ENCODE results near the gene SLC9A9. TPM values are rescaled to one million over a fixed set of nuclear protein-coding genes. Genes with fewer than 3 reads are reported as not detected.

Gene SLC9A9
- total RNA-seq, 4 donors from 2014 or later: 2.1 to 40.4 (median 7.2) TPM

DNA sequence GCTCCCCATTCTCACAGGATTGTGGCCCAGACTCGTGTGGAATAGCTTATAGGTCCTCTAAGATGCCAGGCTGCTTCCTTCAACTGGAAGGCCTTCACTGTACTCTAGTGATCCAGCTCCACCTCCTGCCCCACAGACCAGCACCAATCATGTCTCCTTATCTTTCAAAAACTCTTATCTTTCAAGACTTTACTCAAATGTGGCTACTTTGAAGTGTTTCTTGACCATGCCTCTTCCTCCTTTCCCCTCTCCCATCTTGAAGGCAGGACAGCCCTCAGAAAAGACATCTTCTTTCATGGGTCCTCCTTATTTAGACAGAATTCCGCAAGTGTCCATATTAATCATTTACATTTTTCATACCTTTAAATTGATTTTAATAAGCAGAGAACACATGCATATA is 586.4 kb downstream of the SLC9A9 start:
- Histone ChIP-seq H3K9me3 (no peaks in the 10 kb centered on the region), H3K4me3 (no peak overlapping the region), H3K4me1 (no peaks in the 10 kb centered on the region), H3K36me3 (peaks cover 0 to 6% (median 0%) of the 10 kb centered on the region in 3 donors), H3K27me3 (no peaks in the 10 kb centered on the region), H3K27ac (no peak overlapping the region)
- TF ChIP-seq, protein P1, sequence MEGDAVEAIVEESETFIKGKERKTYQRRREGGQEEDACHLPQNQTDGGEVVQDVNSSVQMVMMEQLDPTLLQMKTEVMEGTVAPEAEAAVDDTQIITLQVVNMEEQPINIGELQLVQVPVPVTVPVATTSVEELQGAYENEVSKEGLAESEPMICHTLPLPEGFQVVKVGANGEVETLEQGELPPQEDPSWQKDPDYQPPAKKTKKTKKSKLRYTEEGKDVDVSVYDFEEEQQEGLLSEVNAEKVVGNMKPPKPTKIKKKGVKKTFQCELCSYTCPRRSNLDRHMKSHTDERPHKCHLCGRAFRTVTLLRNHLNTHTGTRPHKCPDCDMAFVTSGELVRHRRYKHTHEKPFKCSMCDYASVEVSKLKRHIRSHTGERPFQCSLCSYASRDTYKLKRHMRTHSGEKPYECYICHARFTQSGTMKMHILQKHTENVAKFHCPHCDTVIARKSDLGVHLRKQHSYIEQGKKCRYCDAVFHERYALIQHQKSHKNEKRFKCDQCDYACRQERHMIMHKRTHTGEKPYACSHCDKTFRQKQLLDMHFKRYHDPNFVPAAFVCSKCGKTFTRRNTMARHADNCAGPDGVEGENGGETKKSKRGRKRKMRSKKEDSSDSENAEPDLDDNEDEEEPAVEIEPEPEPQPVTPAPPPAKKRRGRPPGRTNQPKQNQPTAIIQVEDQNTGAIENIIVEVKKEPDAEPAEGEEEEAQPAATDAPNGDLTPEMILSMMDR (IDR thresholded peaks at IDR 0.05): no peak
- TF ChIP-seq POLR2A (IDR thresholded peaks at IDR 0.05): no peak
- DNase-seq: no peak

DNA sequence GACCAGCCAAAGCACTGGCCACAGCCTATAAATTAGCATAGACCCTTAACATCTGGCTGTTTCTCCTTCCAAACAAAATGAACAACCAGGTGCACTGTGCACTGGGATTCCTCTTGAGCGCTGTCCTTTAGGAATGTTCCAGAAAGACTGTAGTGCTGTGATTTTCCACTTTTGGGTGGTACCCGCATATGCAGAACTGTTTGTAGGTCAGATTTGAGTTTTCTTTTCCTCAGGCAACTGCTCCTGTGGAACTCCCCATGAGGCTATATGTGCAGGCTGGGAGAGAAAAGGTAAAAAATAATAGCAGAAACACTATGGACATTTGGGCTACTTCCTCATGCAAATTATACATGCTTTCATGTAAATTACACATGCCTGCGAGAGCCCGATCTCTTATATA is 589.6 kb downstream of the SLC9A9 start:
- H3K4me3 ChIP-seq: no peak overlapping the region
- H3K36me3 ChIP-seq: no peaks in the 10 kb centered on the region
- no peaks in the 10 kb centered on the region for H3K27me3 ChIP-seq
- no peak for TF ChIP-seq POLR2A (IDR thresholded peaks at IDR 0.05)
- TF ChIP-seq, protein P1 (IDR thresholded peaks at IDR 0.05): no peak
- no peaks in the 10 kb centered on the region for H3K4me1 ChIP-seq
- DNase-seq: no peak
- no peak overlapping the region for H3K27ac ChIP-seq
- H3K9me3 ChIP-seq: no peaks in the 10 kb centered on the region

DNA sequence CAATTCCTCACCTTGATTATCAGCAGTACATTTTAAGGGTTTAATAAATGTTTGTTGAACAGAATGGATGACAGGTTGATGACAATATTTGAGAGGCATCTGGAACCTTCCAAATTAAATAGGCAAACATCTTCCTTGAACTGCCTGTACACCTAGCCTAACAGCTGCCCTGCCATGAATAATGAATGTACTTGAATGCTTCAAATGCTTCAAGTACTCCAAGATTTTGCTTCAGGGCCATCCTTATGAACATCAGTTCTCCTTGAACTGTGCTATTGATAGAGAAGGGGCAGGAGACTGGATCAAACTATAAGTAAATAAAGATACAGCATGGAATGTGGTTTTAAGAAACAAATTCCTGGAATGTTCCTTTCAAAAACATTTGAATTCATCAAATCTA is 591.9 kb downstream of the SLC9A9 start:
- H3K4me3 ChIP-seq: no peak overlapping the region
- no peak for TF ChIP-seq POLR2A (IDR thresholded peaks at IDR 0.05)
- no peaks in the 10 kb centered on the region for H3K4me1 ChIP-seq
- H3K9me3 ChIP-seq: no peaks in the 10 kb centered on the region
- no peaks in the 10 kb centered on the region for H3K36me3 ChIP-seq
- H3K27me3 ChIP-seq: no peaks in the 10 kb centered on the region
- H3K27ac ChIP-seq: no peak overlapping the region
- no peak for DNase-seq

DNA sequence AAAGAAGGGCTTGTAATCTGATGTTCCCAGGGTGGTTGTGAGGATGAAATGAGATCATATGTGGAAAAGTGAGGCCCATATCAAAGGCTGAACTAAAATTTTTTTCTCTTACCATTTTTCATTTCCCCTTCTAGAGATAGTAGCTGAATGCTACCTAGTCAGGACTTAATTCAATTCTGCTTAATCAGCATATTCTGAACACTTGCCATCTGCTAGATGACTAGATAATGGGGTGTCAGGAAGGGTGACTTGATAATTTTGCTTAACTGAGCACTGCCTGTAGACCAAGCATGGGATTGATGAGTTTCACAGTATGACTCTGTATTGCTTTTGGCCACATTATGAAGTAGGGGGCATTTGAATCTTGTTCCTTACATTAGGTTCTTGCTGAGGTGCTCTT is 592.5 kb downstream of the SLC9A9 start:
- Histone ChIP-seq H3K4me3 (no peak overlapping the region), H3K4me1 (no peaks in the 10 kb centered on the region), H3K9me3 (no peaks in the 10 kb centered on the region), H3K36me3 (no peaks in the 10 kb centered on the region), H3K27ac (no peak overlapping the region), H3K27me3 (no peaks in the 10 kb centered on the region)
- TF ChIP-seq, protein P1 (IDR thresholded peaks at IDR 0.05): no peak
- TF ChIP-seq POLR2A (IDR thresholded peaks at IDR 0.05): no peak
- DNase-seq: no peak

DNA sequence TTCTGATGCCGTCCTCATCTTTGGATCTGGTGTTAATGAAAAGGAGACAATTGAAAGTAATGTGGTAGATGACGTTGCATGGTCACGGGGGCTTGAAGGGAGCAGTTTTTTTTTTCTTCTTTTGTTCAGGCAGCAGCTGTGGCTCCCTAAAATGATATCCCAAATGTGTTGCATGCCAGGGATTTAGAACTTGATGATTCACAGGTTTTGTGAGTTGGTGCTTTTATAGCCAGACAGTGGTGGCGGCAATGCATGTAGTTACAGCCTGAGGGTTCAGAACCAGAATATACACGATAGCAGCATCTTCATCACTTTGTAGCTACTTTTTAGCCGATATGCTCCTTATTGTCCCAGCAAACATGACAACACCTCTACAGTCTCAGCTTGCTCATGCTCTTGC is 595.3 kb downstream of the SLC9A9 start:
- no peak for TF ChIP-seq POLR2A (IDR thresholded peaks at IDR 0.05)
- TF ChIP-seq, protein P1 (IDR thresholded peaks at IDR 0.05): no peak
- no peaks in the 10 kb centered on the region for H3K4me1 ChIP-seq
- H3K27ac ChIP-seq: no peak overlapping the region
- no peaks in the 10 kb centered on the region for H3K9me3 ChIP-seq
- no peak for DNase-seq
- H3K27me3 ChIP-seq: no peaks in the 10 kb centered on the region
- no peaks in the 10 kb centered on the region for H3K36me3 ChIP-seq
- no peak overlapping the region for H3K4me3 ChIP-seq

DNA sequence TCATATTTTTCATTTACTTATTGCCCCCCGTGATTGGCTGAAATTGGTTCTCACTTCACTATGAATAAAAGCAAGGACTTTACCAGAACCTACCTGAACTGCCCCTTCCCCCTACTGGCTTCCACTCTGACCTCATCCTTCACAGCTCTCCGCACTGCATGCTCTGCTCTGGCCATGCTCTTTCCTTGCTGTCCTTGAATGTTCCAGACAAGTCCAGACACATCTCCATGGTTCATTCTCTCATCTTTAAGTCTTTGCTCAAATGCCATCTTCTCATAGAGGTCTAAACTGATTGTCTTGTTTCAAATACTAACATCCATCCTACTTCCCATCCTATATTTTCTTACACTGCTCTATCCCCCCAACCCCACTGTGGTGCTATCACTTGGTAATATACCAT is 599.3 kb downstream of the SLC9A9 start:
- no peaks in the 10 kb centered on the region for H3K4me1 ChIP-seq
- H3K27ac ChIP-seq: no peak overlapping the region
- H3K36me3 ChIP-seq: no peaks in the 10 kb centered on the region
- H3K9me3 ChIP-seq: no peaks in the 10 kb centered on the region
- no peak for DNase-seq
- H3K27me3 ChIP-seq: no peaks in the 10 kb centered on the region
- no peak for TF ChIP-seq POLR2A (IDR thresholded peaks at IDR 0.05)
- TF ChIP-seq, protein P1 (IDR thresholded peaks at IDR 0.05): no peak
- no peak overlapping the region for H3K4me3 ChIP-seq
